T-helper 2 cell treated with Interferon-gamma antibody and Interleukin-4, amounts not matched to agents 5 μg/mL and 100 μg/mL, for 36 hours (primary cell): ENCODE data around the gene MRPS7.

Experiments used
- DNase-seq: peaks from one replicate; pipeline ENCODE4 v3.0.0; 2021; ENCODE audit warnings: low spot score
- H3K27ac Mint-ChIP-seq: one replicate; pipeline ENCODE4 v1.8.0; 2021; ENCODE audit warnings: mild to moderate bottlenecking, mixed read lengths
- H3K27me3 Mint-ChIP-seq: one replicate; pipeline ENCODE4 v1.8.0; 2021; ENCODE audit warnings: low read depth, mixed read lengths
- H3K36me3 Mint-ChIP-seq: one replicate; pipeline ENCODE4 v1.8.0; 2021; ENCODE audit warnings: low read depth, mixed read lengths
- H3K4me1 Mint-ChIP-seq: one replicate; pipeline ENCODE4 v1.8.0; 2021; ENCODE audit warnings: low read depth, mixed read lengths
- H3K4me3 Mint-ChIP-seq: one replicate; pipeline ENCODE4 v1.8.0; 2022; ENCODE audit warnings: mild to moderate bottlenecking, moderate library complexity, mixed read lengths
- H3K9me3 Mint-ChIP-seq: one replicate; pipeline ENCODE4 v1.8.0; 2021; ENCODE audit warnings: mixed read lengths

The MRPS7 gene

GRCh38 chr17:75295201-75296158 lies 33.8 kb downstream of the MRPS7 start:
- Mint-ChIP-seq H3K27me3 (no peaks in the 10 kb centered on the region), H3K36me3 (peaks cover 1% of the 10 kb centered on the region), H3K4me1 (peaks cover 22% of the 10 kb centered on the region), H3K9me3 (no peaks in the 10 kb centered on the region), H3K27ac (peak overlapping the region; percentile 74), H3K4me3 (peak overlapping the region; percentile 47)
- DNase-seq, result peak; percentile 72

- peaks cover 18% of the 10 kb centered on the region for H3K4me1 Mint-ChIP-seq
- H3K27me3 Mint-ChIP-seq, result no peaks in the 10 kb centered on the region
- H3K27ac Mint-ChIP-seq, result no peak overlapping the region
- H3K9me3 Mint-ChIP-seq, result no peaks in the 10 kb centered on the region
- DNase-seq, result no peak
- H3K36me3 Mint-ChIP-seq, result peaks cover 3% of the 10 kb centered on the region
- no peak overlapping the region for H3K4me3 Mint-ChIP-seq
Observed at GRCh38 chr17:75300280-75300679, 38.6 kb downstream of the MRPS7 start.

- Mint-ChIP-seq H3K4me1 (peaks cover 12% of the 10 kb centered on the region), H3K27me3 (no peaks in the 10 kb centered on the region), H3K27ac (peak overlapping the region; percentile 9)
Observed at GRCh38 chr17:75301049-75301448, 39.4 kb downstream of the MRPS7 start.

GRCh38 chr17:75301502-75302206 lies 40.0 kb downstream of the MRPS7 start:
- Mint-ChIP-seq H3K9me3 (no peaks in the 10 kb centered on the region), H3K4me3 (no peak overlapping the region), H3K27me3 (no peaks in the 10 kb centered on the region), H3K27ac (no peak overlapping the region), H3K36me3 (peaks cover 3% of the 10 kb centered on the region), H3K4me1 (peaks cover 10% of the 10 kb centered on the region)
- no peak for DNase-seq

More at GRCh38 chr17:75301049-75301448, 39.4 kb downstream of the MRPS7 start:
- Mint-ChIP-seq H3K4me3 (no peak overlapping the region), H3K36me3 (peaks cover 3% of the 10 kb centered on the region), H3K9me3 (no peaks in the 10 kb centered on the region)
- DNase-seq, result no peak

- no peaks in the 10 kb centered on the region for H3K9me3 Mint-ChIP-seq
- no peaks in the 10 kb centered on the region for H3K36me3 Mint-ChIP-seq
- no peak overlapping the region for H3K27ac Mint-ChIP-seq
- no peak for DNase-seq
- H3K4me1 Mint-ChIP-seq, result peaks cover 4% of the 10 kb centered on the region
- H3K4me3 Mint-ChIP-seq, result no peak overlapping the region
- no peaks in the 10 kb centered on the region for H3K27me3 Mint-ChIP-seq
Observed at GRCh38 chr17:75307957-75308731, 46.5 kb downstream of the MRPS7 start.

GRCh38 chr17:75308732-75309629 lies 47.3 kb downstream of the MRPS7 start:
- Mint-ChIP-seq H3K4me1 (peaks cover 7% of the 10 kb centered on the region), H3K27ac (no peak overlapping the region), H3K9me3 (no peaks in the 10 kb centered on the region), H3K27me3 (no peaks in the 10 kb centered on the region), H3K36me3 (no peaks in the 10 kb centered on the region), H3K4me3 (no peak overlapping the region)
- no peak for DNase-seq

GRCh38 chr17:75313941-75314551 lies 52.4 kb downstream of the MRPS7 start:
- peak overlapping the region; percentile 51 for H3K27ac Mint-ChIP-seq
- H3K9me3 Mint-ChIP-seq, result no peaks in the 10 kb centered on the region
- peaks cover 17% of the 10 kb centered on the region for H3K4me1 Mint-ChIP-seq
- DNase-seq, result no peak
- H3K36me3 Mint-ChIP-seq, result peaks cover 14% of the 10 kb centered on the region
- H3K4me3 Mint-ChIP-seq, result no peak overlapping the region
- H3K27me3 Mint-ChIP-seq, result no peaks in the 10 kb centered on the region

- Mint-ChIP-seq H3K9me3 (no peaks in the 10 kb centered on the region), H3K4me3 (no peak overlapping the region), H3K36me3 (peaks cover 26% of the 10 kb centered on the region), H3K4me1 (peaks cover 15% of the 10 kb centered on the region), H3K27me3 (no peaks in the 10 kb centered on the region), H3K27ac (peak overlapping the region; percentile 41)
- no peak for DNase-seq
Observed at GRCh38 chr17:75315541-75316243, 54.0 kb downstream of the MRPS7 start.
